Measurements from ENCODE around the gene TEX26.

The TEX26 gene

GRCh38 chr13:31016342-31017325 lies 84.2 kb downstream of the TEX26 start:
- DNase-seq = no peak

- no peak for DNase-seq
Measured at GRCh38 chr13:31018511-31018910, 86.1 kb downstream of the TEX26 start.

- DNase-seq = no peak
Measured at GRCh38 chr13:31020996-31021395, 88.5 kb downstream of the TEX26 start.

GRCh38 chr13:31022288-31022895 lies 89.9 kb downstream of the TEX26 start:
- DNase-seq = no peak

- no peak for DNase-seq
Measured at GRCh38 chr13:31022928-31023530, 90.6 kb downstream of the TEX26 start.
